Vagina (tissue), 2 donors: Measurements from ENCODE around the gene EVL.

Source experiments
- CTCF ChIP-seq, 3 experiments: fragments of 450-650 bp in 2 of 3; fragments of 200-600 bp in 1 of 3; sonication (generic) in 1 of 3; IDR thresholded peaks; one replicate each; pipeline ENCODE4 v1.5.1; 2017 to 2019; ENCODE audit warnings: antibody characterized with exemption in 3 of 3, mild to moderate bottlenecking in 2 of 3, moderate library complexity in 2 of 3
- POLR2A ChIP-seq, 2 donors: fragments of 450-650 bp; IDR thresholded peaks; one replicate each; pipeline ENCODE4 v1.6.1; 2017; ENCODE audit warnings: antibody characterized with exemption in 2 of 2, mild to moderate bottlenecking in 2 of 2, moderate library complexity in 2 of 2

DNA sequence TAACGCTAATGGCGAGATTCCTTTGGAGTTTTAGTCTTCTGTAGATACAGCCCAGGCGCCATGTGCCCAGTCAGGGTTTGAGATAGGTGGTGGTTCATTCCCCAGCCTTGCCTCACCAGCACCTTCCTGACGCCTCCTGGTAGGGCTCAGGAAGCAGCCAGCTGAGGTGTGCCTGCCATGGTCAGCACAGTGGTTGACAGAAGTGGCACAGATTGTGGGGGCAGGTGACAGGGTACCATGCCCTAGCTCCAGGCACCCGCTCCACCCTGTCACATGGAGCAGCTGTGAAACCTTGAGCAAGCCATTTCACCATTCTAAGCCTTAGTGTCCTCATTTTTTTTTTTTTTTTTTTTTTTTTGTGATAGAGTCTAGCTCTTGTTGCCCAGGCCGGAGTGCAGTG, 45.6 kb downstream of the EVL start:
- TF ChIP-seq POLR2A (IDR thresholded peaks at IDR 0.05) (no peak), CTCF (IDR thresholded peaks at IDR 0.05) (no peak)
